Right renal pelvis (tissue), 4 donors: ENCODE results near the gene TNFAIP8. TPM values are rescaled to one million over a fixed set of nuclear protein-coding genes. Genes with fewer than 3 reads are reported as not detected.
A peak's percentile ranks its signal among the peaks of the same experiment; 100 is the strongest.

Experiments
- DNase-seq, 4 donors: peaks; one replicate each; pipeline ENCODE4 v3.0.0-alpha.2; 2013; ENCODE audit warnings: low read depth in 4 of 4, low spot score in 3 of 4, missing footprints in 1 of 4
- polyA plus RNA-seq, 4 donors: library from polyadenylated mRNA; unstranded; fragments of 120-200 nt; gene quantifications; one replicate each; pipeline ENCODE4 v1.2.1, GENCODE V29; 2013; ENCODE audit not compliant: insufficient read length in 4 of 4

Gene TNFAIP8
- polyA plus RNA-seq, 4 donors: 23.9 to 32.0 (median 29.6) TPM

DNA sequence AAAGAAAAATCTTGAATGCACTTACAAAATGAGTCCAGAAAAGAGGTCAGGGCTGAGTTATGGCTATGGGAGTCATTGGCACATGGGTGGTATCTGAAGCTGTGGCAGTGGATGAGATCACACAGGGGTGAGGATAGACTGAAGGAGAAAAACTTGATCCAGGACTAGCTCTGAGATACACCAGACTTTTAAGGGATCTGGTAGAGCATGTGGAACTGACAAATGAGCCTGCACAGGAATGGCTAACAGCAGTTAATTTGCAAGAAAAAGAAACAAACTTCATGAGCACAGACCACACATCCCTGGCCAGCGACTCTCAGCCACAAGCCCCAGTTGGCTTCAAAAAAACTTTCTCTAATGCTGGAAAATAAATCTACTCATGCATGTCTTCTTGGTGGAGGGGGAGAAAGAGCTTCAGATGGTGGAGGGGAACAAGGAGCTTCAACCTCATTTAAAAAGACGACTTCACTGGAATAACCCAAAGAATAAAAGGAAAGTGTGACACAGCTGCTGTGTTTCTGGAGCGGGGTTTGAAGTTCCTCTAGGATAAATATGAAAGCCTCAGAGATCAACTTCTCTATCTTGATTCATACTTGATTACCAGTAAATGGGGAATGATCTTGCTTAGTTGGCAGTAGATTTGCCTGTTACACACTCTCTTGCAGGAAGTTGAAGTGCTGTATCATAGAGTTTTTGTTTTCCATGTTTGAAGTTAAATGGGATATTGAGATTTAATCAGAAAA, 33.6 kb downstream of the TNFAIP8 start:
- no peak for DNase-seq

DNA sequence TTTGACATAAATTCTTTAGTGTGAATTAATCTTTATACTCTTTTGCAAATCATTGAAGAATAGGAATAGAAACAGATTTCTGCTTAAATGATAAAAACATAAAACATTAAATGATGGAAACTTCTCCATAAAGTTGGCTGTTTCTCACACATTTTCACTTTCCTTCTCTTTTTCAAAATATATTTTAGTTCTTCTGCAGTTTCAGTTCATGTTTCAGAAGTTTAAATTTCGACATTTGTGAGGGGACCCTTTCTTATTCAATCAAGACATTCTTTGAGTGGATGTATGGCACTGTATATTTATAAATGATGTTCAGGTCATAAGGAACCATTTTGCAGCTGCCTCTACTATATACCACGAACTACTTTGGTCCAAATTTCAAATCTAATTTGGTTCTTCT, 34.6 kb downstream of the TNFAIP8 start:
- DNase-seq: no peak

DNA sequence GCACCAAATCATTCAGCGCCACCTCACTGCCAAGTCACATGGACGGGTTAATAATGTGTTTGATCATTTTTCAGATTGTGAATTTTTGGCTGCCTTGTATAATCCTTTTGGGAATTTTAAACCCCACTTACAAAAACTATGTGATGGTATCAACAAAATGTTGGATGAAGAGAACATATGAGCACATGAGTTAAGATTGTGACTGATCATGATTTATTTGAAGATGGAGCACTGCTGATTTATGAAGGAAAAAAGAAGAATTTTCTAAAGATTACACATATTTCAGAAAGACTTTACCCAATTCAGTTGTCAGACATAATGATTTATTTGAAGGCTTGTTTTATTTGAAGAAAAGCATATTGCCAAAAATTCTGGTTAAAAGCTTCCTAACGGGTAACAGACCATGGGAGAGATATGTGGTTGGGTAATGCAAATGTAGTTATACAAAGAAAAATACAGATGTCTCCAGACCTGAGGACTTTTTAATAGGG, 37.4 kb downstream of the TNFAIP8 start:
- DNase-seq: no peak

DNA sequence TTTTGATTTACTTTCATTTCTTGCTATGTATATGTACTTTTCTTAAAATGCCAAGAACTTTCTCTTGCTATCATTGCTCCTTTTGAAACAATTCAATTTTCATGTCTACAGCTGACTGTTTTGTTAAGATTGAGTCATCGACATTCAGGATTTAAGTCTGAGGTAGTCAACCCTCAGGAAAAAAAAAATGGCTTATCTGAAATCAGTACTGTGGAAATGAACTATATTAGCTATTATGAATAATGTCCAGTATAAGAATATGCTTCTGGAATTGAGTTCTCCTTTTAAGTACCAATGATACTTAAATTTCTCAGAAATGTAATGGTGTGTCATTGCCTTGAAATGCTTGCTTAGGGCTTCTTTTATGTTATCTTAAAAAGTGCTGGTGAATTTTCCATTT, 37.9 kb downstream of the TNFAIP8 start:
- DNase-seq: no peak

DNA sequence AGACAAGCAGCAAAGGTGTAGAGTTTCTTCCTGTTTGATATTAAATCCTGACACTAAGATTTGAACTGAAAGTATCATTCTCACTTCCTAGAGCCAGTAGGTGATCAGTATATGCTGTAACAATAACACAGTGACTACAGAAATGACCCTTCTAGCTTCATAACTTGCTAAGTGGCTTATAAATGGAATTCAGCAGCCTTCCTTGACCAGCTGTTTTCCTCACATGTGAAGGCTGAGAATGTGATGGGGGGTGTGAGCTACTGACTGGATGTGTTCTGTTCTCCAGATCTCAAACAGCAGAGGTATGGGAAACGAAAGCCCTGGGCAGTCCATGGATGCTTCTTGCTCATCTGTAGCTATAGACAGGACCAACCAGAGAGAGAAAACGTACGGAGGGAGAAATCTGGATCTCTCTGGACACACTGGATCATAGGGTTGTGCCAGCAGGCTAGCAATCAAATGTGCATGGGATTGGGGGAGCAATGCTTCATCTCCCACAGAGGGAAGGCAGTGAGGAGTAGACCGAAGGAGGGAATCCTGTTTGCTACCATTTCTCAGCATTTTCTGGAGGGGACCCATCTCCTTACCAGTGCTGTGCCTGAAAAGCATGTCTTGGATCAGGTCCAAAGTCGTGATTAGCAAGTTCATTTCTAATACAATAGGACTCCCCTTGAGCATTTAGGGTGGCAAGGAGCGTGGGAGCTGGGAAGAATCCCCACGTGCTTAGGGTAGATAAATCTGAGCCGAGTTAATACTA, 39.4 kb downstream of the TNFAIP8 start:
- no peak for DNase-seq

GRCh38 chr5:119396030-119396664, 40.3 kb downstream of the TNFAIP8 start:
- no peak for DNase-seq

GRCh38 chr5:119397518-119398380, 41.9 kb downstream of the TNFAIP8 start:
- no peak for DNase-seq

- DNase-seq: peak in 1 of 4 donors; percentile 41
Measured at GRCh38 chr5:119398727-119399466, 43.1 kb downstream of the TNFAIP8 start.

DNA sequence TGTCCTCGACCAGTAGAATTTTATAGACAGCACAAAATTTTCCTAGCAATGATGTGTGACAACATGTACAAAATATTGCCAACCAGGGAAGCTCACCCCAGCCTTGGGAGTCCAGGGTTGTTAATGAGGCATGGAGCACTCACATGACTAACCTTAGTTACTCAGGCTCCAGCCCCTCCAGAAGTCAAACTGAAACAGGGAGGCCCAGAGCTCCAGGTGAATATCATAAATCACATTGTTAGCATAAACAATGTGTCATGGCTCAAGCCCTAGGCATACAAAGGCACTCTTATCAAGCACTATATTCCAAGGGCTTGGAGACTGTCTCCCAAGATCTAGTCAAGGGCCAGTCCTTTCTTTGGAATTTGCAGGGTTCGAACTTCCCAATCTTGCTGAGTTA, 44.4 kb downstream of the TNFAIP8 start:
- DNase-seq: no peak

- DNase-seq: no peak
Measured at GRCh38 chr5:119402081-119402480, 46.3 kb downstream of the TNFAIP8 start.

DNA sequence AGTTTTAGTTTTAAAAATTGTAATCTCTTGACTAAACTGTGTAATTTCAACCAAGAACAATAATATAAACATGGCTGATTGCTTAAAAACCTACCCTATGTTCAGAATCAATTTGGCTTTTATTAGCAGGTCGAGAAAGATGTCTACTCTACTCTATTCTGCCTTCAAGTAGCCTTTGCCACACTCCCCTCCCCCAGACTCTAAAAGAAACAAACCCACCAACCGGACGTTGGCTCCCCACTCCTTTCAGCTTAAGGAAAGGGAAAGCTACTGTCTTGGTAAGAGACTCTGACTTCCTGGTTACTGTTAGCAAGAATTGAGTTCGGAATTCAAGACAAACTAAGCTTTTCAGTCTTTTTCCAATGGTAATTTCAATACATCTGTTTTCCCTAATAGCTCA, 46.7 kb downstream of the TNFAIP8 start:
- DNase-seq: no peak

- no peak for DNase-seq
Measured at GRCh38 chr5:119404033-119404432, 48.2 kb downstream of the TNFAIP8 start.

GRCh38 chr5:119405419-119405818, 49.6 kb downstream of the TNFAIP8 start:
- no peak for DNase-seq

DNA sequence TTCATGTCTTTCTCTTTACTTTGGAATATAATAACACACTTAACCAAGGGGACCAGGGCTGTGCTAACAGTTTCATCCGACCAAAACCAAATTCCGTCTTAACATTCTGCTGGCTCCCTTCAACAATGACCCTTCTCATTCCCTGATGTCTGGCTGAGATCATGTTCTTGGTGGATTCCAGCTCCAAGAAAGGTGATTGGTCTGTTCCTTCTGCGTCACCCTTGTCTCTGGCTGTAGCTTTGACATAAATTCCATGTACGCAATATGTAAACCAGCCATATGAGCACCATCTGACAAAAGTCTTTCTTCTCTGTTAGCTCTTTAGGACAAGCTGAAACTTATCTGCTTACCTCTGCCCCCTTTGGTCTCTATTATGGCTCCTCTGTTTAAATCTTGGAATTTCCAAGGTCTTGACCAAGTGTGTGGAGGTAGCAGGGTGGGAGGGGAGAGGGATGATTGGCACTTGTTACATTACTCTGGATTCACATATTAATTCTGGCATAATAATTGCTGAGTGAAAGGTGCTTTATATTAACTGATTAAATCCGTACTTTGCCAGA, 50.8 kb downstream of the TNFAIP8 start:
- DNase-seq: no peak

- no peak for DNase-seq
Measured at GRCh38 chr5:119409235-119409815, 53.5 kb downstream of the TNFAIP8 start.

DNA sequence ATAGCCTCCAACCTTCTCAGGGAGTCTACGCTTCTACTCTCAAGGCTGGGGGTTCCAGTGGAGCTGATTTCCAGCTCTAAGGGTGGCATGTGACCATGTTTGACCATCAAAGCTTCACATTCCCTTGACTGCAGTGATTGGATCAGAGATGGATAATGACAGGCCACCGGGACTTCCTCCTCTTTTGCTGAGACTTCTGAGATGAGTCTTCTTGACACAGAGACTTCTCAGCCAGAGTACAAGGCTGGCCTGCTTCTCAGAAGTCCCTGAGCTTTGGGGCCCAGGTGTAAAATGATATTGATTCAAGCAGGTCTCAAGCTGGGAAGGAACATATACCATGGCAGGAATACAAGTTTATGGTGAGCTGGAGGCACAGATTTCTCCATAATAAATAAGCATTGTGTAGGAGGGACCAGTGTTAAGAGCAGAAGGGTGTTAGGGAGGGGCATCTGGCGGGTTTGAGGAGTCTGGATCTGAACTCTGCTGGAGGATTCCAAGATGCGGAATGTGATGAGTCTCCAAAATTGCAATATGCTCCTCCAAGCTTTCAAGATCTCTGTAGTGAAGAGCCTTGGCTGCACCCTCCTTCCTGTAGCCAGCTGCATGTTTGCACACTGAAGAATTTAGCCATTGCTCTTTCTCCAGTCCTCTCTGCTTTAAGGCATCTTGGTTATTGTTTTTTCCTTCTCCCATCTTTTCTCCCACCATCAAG, 54.8 kb downstream of the TNFAIP8 start:
- no peak for DNase-seq

DNA sequence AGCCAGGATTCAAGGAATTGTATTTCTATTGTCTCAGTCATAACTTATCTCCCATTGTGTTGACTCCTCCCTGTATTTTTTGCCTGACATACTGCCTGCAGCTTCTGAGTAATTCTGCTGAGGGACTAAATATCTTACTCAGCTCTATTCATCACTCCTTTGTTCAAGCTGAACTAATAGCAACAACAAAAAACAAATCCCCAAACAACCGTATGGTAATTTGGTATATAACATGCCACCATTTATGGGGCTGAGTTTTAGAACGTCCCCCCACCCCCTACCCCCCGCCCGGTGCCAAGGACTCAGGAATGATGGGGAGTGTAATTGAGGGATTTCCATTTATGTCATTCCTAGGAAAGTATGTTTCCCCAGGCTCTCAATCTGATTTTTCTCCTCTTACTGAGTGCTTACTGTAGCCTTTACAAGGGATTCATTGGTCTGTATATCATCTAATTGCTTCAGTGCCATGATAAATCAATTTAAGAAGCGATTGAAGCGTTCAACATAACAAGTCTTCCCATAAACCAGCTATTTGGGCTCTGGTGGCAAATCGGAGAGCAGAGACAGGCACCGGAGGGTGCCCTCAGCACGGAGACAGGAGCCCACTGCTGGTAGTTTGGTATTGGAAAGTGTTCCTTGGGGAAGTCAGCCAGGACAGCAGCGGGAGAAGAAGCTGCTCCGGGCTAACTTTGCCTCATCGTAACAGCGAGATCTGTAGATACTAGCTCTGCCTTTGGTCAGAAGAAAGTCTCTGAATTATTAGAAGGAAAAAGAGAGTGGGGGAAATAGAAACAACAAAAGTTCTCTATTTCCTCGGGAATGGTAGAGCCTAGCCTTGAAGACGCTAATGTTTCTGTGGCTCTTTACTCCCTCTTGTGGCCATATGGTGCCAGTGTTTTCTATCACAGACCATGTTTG, 55.8 kb downstream of the TNFAIP8 start:
- DNase-seq: peak; percentile 66 to 76 (median 72)
